ENCODE data around the gene GINS1.

- TF ChIP-seq GATA2 (IDR thresholded peaks at IDR 0.05; ENCODE audit: low read depth, low read length) = no peak
- TF ChIP-seq GATA3 (IDR thresholded peaks at IDR 0.05; ENCODE audit: low read depth, low read length) = no peak
Observed at GRCh38 chr20:25487306-25487705, 79.8 kb downstream of the GINS1 start.
